ENCODE results near the gene SLC46A2. TPM values are rescaled to one million over a fixed set of nuclear protein-coding genes. Genes with fewer than 3 reads are reported as not detected.

SLC46A2 gene
- total and polyA plus RNA-seq, 9 donors, result 0.04 to 0.19 (median 0.15) TPM; not detected in 3

GRCh38 chr9:112833081-112833480, 57.6 kb downstream of the SLC46A2 start:
- H3K4me1 ChIP-seq (ENCODE audit: control insufficient read depth, insufficient read depth, low read length), result peaks cover 2% of the 10 kb centered on the region
- no peak for DNase-seq
- H3K9me3 ChIP-seq (replicated peaks; ENCODE audit: control insufficient read depth, low read depth, low read length), result no peaks in the 10 kb centered on the region
- H3K27me3 ChIP-seq (ENCODE audit: control insufficient read depth, insufficient read depth, low read length), result no peaks in the 10 kb centered on the region
- no CpG with 5 or more reads among the region's 4 CpGs for WGBS (ENCODE audit: insufficient coverage)
- no peak overlapping the region for H3K4me3 ChIP-seq (ENCODE audit: low read length)
- H3K27ac ChIP-seq (ENCODE audit: low read length), result no peak overlapping the region
- H3K36me3 ChIP-seq (ENCODE audit: control insufficient read depth, insufficient read depth, low read length), result peaks cover 17% of the 10 kb centered on the region

GRCh38 chr9:112831969-112832368, 58.7 kb downstream of the SLC46A2 start:
- no peaks in the 10 kb centered on the region for H3K9me3 ChIP-seq (replicated peaks; ENCODE audit: control insufficient read depth, low read depth, low read length)
- H3K4me1 ChIP-seq (ENCODE audit: control insufficient read depth, insufficient read depth, low read length), result peaks cover 2% of the 10 kb centered on the region
- peaks cover 15% of the 10 kb centered on the region for H3K36me3 ChIP-seq (ENCODE audit: control insufficient read depth, insufficient read depth, low read length)
- DNase-seq, result no peak
- H3K27ac ChIP-seq (ENCODE audit: low read length), result no peak overlapping the region
- no peak overlapping the region for H3K4me3 ChIP-seq (ENCODE audit: low read length)
- H3K27me3 ChIP-seq (ENCODE audit: control insufficient read depth, insufficient read depth, low read length), result no peaks in the 10 kb centered on the region
- WGBS (ENCODE audit: insufficient coverage), result 85% methylated on average over 3 of the region's 3 CpGs

- no peaks in the 10 kb centered on the region for H3K9me3 ChIP-seq (replicated peaks; ENCODE audit: control insufficient read depth, low read depth, low read length)
Measured at GRCh38 chr9:112831281-112831851, 59.3 kb downstream of the SLC46A2 start.

More at GRCh38 chr9:112831281-112831851, 59.3 kb downstream of the SLC46A2 start:
- no peaks in the 10 kb centered on the region for H3K27me3 ChIP-seq (ENCODE audit: control insufficient read depth, insufficient read depth, low read length)
- peaks cover 12% of the 10 kb centered on the region for H3K36me3 ChIP-seq (ENCODE audit: control insufficient read depth, insufficient read depth, low read length)
- DNase-seq, result peak; percentile 54
- no peak overlapping the region for H3K4me3 ChIP-seq (ENCODE audit: low read length)
- no peak overlapping the region for H3K27ac ChIP-seq (ENCODE audit: low read length)
- WGBS (ENCODE audit: insufficient coverage), result 79% methylated on average over 4 of the region's 5 CpGs
- H3K4me1 ChIP-seq (ENCODE audit: control insufficient read depth, insufficient read depth, low read length), result peaks cover 2% of the 10 kb centered on the region

Other genes starting within 250 kb of the SLC46A2 start
- 15.2 TPM for gene INIP, start 172.8 kb downstream of the SLC46A2 start, total RNA-seq
- gene INIP, start 172.8 kb downstream of the SLC46A2 start, polyA plus RNA-seq (ENCODE audit: insufficient read depth in 1 of 8, insufficient read length in 8 of 8, low replicate concordance in 1 of 8), result 10 to 100 TPM; 13.2 to 17.6 (median 14.9) TPM
- 10.9 TPM for gene SNX30, start 140.1 kb downstream of the SLC46A2 start, total RNA-seq
- gene SNX30, start 140.1 kb downstream of the SLC46A2 start, polyA plus RNA-seq (ENCODE audit: insufficient read depth in 1 of 8, insufficient read length in 8 of 8, low replicate concordance in 1 of 8), result 10 to 100 TPM in 4 of 8 donors, 1 to 10 TPM in 4; 7.0 to 10.9 (median 10.0) TPM
- gene ZNF883, start 121.3 kb upstream of the SLC46A2 start, total RNA-seq, result 4.6 TPM
- 1 to 10 TPM; 2.9 to 5.3 (median 3.7) TPM for gene ZNF883, start 121.3 kb upstream of the SLC46A2 start, polyA plus RNA-seq (ENCODE audit: insufficient read depth in 1 of 8, insufficient read length in 8 of 8, low replicate concordance in 1 of 8)
- 5.5 TPM for gene ZFP37, start 165.8 kb upstream of the SLC46A2 start, total RNA-seq
- gene ZFP37, start 165.8 kb upstream of the SLC46A2 start, polyA plus RNA-seq (ENCODE audit: insufficient read depth in 1 of 8, insufficient read length in 8 of 8, low replicate concordance in 1 of 8), result 1 to 10 TPM; 2.7 to 6.1 (median 4.4) TPM

All from muscle of leg (tissue), 11 donors.